ENCODE data around the gene SYNE4. TPM values are rescaled to one million over a fixed set of nuclear protein-coding genes. Genes with fewer than 3 reads are reported as not detected.

SYNE4 gene
- total and polyA plus RNA-seq, 2 of the 13 experiments (the other 11 are each of a cell fraction or from before 2014, with no cell fraction given) = 13.7 to 23.0 TPM

GRCh38 chr19:36054119-36054732 is 45.6 kb upstream of the SYNE4 start, which contains the start of gene THAP8 (continued):
- TF ChIP-seq FOXO4 (CRISPR knock-in tag; conservative IDR thresholded peaks at IDR 0.05) (no peak), PAXIP1 (CRISPR knock-in tag; conservative IDR thresholded peaks at IDR 0.05) (peak; percentile 80), ZNF674 (CRISPR knock-in tag; IDR thresholded peaks at IDR 0.05; ENCODE audit: low read depth) (no peak), ZUFSP (CRISPR knock-in tag; IDR thresholded peaks at IDR 0.05; ENCODE audit: borderline replicate concordance) (no peak), TARDBP (CRISPR knock-in tag; IDR thresholded peaks at IDR 0.05) (peak; percentile 40), POLR2AphosphoS5 (IDR thresholded peaks at IDR 0.05; ENCODE audit: low read depth, low read length) (peak; percentile 66), NFAT5 (CRISPR knock-in tag; IDR thresholded peaks at IDR 0.05) (no peak), ARID5B (CRISPR knock-in tag; IDR thresholded peaks at IDR 0.05) (peak; percentile 77), HMGXB4 (CRISPR knock-in tag; IDR thresholded peaks at IDR 0.05; ENCODE audit: borderline replicate concordance in 1 of 2, low read depth in 1 of 2) (peak; percentile 19 to 63; a peak in 2 of 4 replicates)

All from HepG2 (cell line).